ENCODE results near the gene DCT.

DCT gene

GRCh38 chr13:94444826-94445225, 34.7 kb downstream of the DCT start:
- no peak for DNase-seq

GRCh38 chr13:94435604-94436226, 43.8 kb downstream of the DCT start:
- DNase-seq: no peak

DNA sequence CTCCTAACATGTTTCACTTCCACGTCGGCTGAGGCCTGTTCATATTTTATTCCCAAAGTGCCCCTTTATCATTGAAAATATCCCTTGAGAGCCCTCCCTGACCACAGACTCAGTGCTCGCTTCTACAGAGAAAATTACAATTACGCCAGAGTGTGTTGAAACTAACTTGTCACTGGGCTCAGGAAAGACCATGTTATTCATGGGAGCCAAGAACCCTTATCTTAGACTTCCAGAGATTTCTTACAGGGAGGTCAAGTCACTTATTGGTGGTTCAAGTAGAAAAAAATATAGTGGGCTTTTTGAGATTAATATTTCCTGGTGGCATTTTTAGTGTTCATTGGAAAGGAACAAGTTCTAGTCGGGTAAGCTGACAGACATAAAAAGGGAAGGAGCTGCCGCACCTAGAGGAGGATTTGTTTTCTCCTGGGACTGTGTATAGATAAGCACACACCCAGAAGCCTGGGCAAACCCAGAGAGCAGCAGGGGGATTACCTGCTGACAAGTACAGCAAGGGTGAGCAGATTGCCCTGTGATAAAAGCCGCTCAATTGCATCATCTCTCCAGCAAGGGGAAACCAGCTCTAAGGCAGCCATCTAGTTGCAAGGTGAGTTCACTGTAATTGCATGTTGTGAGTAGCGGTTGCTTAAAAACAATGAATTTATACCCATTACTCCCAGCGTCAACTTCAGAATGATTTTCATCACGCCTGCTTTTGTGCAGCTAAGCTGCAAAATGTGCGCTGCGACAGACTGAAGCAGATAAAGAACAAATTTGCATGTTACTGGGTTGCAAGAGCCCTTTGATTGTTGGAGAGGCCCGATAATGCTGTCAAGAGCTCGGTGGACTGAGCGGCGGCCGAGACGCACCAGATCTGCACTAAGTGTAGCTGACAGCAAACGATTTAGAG, 46.2 kb downstream of the DCT start:
- DNase-seq: peak; percentile 25

- peak; percentile 10 for DNase-seq
These were observed 47.5 kb downstream of the DCT start for GRCh38 chr13:94431987-94432386.

DNA sequence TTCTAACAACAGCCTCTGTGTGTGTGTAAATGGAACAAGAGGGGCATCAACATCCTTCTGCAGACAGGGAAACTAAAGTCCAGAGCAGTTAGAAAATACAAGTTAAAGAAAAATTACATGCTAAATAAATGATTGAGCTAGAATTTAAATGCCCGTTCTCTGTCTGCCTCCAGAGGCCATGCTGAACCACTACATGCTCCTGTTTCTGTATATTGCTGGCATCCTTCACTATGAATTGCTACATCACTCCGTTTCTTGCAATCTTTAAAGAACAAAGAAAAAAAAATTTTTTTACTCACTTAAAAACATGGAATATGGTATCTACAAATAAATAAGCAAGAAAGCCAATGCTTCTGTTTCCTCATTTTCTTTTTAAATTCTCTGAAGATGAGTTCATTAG, 47.9 kb downstream of the DCT start:
- no peak for DNase-seq

GRCh38 chr13:94427313-94427953, 52.0 kb downstream of the DCT start:
- DNase-seq: no peak

GRCh38 chr13:94419925-94420305, 59.6 kb downstream of the DCT start:
- DNase-seq: no peak

- peak; percentile 63 for DNase-seq
These were observed 60.1 kb downstream of the DCT start for GRCh38 chr13:94419304-94419924.

GRCh38 chr13:94417294-94417693, 62.2 kb downstream of the DCT start:
- DNase-seq: no peak

DNA sequence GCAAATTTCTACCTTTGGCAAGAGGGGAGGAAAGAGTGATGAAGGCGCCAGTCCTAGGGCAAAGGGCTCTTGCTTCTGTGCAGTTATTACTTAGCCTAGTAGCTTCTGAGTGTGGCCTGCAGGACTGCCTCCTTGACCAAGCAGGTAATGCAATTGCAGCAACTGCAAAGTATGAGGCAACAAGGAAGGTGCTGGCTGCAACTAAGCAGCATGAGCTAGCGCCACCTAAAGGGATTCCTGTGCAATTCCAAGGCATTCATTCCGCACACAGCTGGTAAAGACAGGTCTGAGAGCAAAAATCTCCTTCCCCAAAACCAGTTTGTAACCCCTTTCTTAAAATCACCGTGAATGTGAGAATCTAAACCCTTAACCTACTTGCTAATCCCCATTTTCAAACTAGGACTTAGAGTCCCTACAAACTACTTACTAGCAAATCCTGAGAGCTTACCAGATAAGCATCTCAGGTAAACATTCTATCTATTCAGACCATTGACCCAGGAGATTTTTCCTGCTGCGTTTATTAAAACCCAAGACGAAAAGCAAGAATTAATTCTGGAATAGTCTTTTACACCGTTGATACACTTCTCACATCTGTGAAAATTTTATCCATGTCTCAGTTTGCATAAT, 62.9 kb downstream of the DCT start:
- DNase-seq: no peak

DNA sequence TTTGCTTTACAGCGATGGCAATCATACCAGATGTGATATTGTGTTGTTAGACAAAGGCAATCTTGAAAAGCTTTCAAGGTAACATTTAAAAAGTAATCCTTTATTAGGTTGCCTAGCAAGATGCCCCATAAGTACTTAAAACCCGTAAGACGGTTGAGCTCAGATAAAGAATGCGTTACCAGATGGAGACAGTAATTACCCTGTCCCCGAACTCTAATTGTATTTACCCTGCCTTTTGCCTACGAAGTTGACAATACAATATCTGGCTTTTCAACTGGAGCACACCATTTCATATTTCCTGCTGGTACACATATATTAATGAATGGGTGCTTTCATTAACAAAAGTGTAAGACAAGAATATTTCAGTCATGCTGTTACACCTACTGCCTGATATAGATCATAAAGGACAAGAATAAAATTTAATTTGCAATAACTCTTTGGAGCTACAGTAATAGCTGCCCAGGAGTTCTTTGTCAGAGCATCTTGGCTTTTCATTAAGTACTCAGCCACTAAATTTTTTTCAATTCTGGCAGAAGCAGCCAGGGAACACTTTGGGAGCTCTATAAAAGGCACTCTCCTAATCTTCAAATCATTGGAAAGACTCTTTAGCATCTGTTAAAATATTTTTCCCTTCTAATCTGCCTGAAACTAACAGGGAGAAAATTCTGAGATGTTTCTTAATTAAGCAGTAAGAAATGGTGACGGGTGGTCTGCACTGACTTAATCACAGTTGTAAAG, 63.8 kb downstream of the DCT start:
- DNase-seq: no peak

DNA sequence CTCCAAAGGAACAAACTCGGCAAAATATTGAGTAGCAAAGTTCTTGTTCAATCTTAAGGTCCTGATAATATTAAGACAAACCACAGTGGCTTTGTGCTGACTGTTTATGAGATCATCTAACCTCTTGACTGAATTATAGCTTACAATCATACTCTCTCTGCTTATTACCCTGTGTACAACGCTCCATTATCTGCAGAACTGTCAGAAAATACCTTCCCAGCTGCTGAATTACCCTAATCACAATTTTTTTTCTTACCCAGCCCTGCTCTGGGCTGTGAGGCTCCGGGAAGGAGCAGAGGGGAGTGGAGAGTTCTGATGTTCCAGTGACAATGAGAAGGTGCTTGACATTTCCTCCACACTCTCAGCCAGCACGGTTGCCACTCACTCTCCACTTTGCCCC, 64.8 kb downstream of the DCT start:
- no peak for DNase-seq

DNA sequence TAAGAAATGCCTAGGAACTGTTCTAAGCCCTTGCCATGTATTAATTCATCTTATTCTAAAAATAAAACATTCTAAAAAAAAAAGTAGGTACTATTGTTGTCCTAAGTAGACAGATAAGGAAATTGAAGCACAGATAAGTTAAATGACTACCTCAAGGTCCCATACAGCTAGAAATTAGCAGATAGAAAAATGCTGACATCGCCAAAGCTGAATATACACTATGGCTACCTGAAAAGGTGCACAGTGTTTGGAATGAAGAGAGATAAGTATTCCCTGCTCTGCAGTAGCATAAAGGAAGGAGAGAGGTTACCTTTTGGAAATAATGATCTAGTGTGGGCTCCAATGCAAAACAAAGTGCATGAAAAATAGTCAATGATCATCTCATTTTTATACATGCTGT, 65.3 kb downstream of the DCT start:
- no peak for DNase-seq

- no peak for DNase-seq
These were observed 65.9 kb downstream of the DCT start for GRCh38 chr13:94413598-94413944.

DNA sequence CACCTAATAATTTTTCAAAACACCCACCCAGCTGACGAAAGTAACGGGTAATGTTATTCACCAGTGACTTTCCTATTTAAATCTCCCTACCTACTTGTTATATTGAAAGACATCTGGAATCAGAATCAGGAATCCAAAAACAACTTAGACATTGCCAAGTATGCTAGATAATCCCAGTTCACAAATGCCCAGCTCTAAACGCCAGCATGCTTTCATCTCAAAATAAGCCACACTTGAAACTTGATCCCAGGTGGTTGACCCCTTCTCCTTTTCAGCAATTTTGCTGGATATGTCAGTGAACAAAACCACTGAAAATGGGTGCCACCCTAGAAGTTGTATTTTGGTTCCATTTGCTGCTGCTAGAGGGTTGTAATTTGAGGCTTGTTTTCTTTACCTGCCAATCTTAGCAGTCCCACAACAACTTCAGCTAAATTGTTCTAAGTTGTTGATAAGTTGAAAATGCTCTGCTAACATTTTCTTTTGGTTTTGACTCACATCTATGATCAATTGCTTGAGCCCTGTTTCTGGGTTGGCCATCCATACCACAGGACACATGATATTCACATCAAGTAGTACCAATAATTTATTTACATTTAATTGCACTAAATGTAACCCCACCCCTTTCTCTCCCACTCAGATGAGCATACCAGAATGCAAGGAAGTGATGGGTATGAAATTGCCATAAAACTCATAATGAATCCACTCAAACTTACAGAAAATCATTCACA, 66.4 kb downstream of the DCT start:
- DNase-seq: no peak

- DNase-seq: peak; percentile 15
These were observed 67.7 kb downstream of the DCT start for GRCh38 chr13:94411747-94412146.

- DNase-seq: no peak
These were observed 71.0 kb downstream of the DCT start for GRCh38 chr13:94408314-94409036.

DNA sequence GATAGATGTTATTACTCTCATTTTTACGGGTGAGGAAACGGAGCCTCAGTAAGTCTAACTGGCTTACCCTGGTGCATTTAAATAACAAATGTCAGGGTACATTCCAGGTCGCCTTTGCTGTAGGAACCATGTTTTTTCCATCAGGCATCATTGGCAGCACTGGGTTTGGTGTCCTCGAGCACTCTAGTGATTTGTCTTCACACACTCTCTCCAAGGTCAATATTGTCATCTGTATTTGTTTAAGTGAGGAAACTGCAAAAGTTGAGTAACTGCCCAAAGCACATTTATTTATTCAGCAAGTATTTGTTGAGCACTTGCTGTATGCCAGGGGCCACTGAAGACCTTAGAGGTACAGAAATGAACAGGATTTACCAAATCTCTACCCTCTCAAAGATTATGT, 78.6 kb downstream of the DCT start:
- DNase-seq: no peak

DNA sequence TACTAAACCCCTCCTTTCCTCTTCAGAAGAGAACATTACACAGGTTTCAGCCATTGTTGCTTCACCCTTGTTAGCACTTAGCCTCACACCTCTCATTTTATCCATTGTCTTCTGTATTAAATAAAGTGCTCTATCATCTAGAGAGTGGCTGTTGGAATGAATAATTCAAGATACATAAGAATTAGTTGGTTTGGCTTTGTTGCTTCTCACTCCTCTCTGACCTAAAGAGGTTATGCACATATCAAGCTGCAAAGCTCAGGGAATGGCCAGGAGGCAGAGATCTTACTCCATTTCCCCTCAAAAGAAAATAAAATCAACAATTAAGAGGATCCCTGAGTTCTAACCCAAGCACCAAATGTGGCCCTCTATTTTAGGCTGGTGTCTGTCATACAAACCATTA, 79.7 kb downstream of the DCT start:
- no peak for DNase-seq

GRCh38 chr13:94395860-94396259, 83.6 kb downstream of the DCT start:
- DNase-seq: no peak

DNA sequence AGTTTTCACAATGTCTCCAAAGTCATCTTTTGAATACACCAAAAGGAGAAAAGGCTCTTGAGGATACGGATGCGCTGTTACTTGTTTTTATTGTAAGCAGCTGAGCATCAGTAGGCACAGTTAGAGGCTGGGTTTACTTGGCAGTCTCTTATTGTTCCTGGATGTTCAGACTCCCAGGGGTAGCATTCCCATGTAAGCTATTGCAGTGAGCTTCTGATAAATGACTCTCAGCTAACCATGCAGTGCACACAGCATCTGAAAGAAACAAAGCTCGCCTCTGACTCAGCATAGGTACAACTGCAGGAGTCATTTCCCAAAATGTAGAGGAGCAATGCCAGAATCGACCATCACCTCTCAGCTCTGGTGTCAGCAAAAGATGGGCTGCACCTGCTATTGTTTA, 84.8 kb downstream of the DCT start:
- no peak for DNase-seq

Data from stimulated activated CD4-positive, alpha-beta T cell treated with anti-CD3 and anti-CD28 coated beads, Interleukin-4, amount 100 ng/mL, for 24 hours (primary cell).